Parathyroid adenoma (tissue), 2 donors: Measurements from ENCODE around the gene RPH3AL.

Source experiments
- H2AFZ ChIP-seq: fragments of 300-600 bp; sonication (generic); one replicate; pipeline ENCODE4 v1.7.0; 2017; ENCODE audit warnings: antibody characterized with exemption, mild to moderate bottlenecking
- H3K27ac ChIP-seq: fragments of 300-600 bp; sonication (generic); one replicate; pipeline ENCODE4 v1.7.0; 2017
- H3K27me3 ChIP-seq: fragments of 300-600 bp; sonication (generic); one replicate; pipeline ENCODE4 v1.7.0; 2017; ENCODE audit warnings: low read length; ENCODE audit not compliant: control insufficient read depth, insufficient read depth
- H3K36me3 ChIP-seq: fragments of 300-600 bp; sonication (generic); one replicate; pipeline ENCODE4 v1.7.0; 2017; ENCODE audit warnings: low read length; ENCODE audit not compliant: control insufficient read depth, insufficient read depth
- H3K4me1 ChIP-seq: fragments of 300-600 bp; sonication (generic); one replicate; pipeline ENCODE4 v1.7.0; 2017; ENCODE audit warnings: control low read depth
- H3K4me2 ChIP-seq: fragments of 300-600 bp; sonication (generic); one replicate; pipeline ENCODE4 v1.7.0; 2017; ENCODE audit warnings: low read length
- H3K4me3 ChIP-seq: fragments of 300-600 bp; sonication (generic); one replicate; pipeline ENCODE4 v1.7.0; 2017; ENCODE audit warnings: low read depth, low read length
- H3K79me2 ChIP-seq: fragments of 300-600 bp; sonication (generic); one replicate; pipeline ENCODE4 v1.7.0; 2017; ENCODE audit warnings: control low read depth
- H3K9ac ChIP-seq: fragments of 300-600 bp; sonication (generic); one replicate; pipeline ENCODE4 v1.7.0; 2017; ENCODE audit warnings: mild to moderate bottlenecking
- H3K9me3 ChIP-seq: fragments of 300-600 bp; sonication (generic); one replicate; pipeline ENCODE4 v1.7.0; 2017; ENCODE audit warnings: low read length; ENCODE audit not compliant: control insufficient read depth
- CTCF ChIP-seq: fragments of 300-600 bp; sonication (generic); IDR thresholded peaks from one replicate; pipeline ENCODE4 v1.7.0; 2017; ENCODE audit warnings: antibody characterized with exemption, mild to moderate bottlenecking
- donor health status: primary hyperparathyroidism.

The RPH3AL gene

GRCh38 chr17:284676-285355 is 67.8 kb downstream of the RPH3AL start:
- no peaks in the 10 kb centered on the region for H3K36me3 ChIP-seq

GRCh38 chr17:283911-284675 is 68.5 kb downstream of the RPH3AL start:
- Histone ChIP-seq H3K9me3 (no peaks in the 10 kb centered on the region), H3K4me3 (no peak overlapping the region), H3K4me2 (no peak overlapping the region), H2AFZ (no peak overlapping the region), H3K4me1 (no peaks in the 10 kb centered on the region), H3K27ac (no peak overlapping the region), H3K79me2 (no peaks in the 10 kb centered on the region), H3K9ac (no peak overlapping the region), H3K27me3 (no peaks in the 10 kb centered on the region), H3K36me3 (no peaks in the 10 kb centered on the region)
- TF ChIP-seq CTCF: no peak

More at GRCh38 chr17:284676-285355, 67.8 kb downstream of the RPH3AL start:
- no peak for TF ChIP-seq CTCF
- Histone ChIP-seq H3K4me3 (no peak overlapping the region), H3K9me3 (no peaks in the 10 kb centered on the region), H3K27me3 (no peaks in the 10 kb centered on the region), H3K9ac (no peak overlapping the region), H3K4me2 (no peak overlapping the region), H3K4me1 (no peaks in the 10 kb centered on the region), H3K27ac (no peak overlapping the region), H2AFZ (no peak overlapping the region), H3K79me2 (no peaks in the 10 kb centered on the region)

GRCh38 chr17:282912-283882 is 69.4 kb downstream of the RPH3AL start:
- TF ChIP-seq CTCF: no peak

GRCh38 chr17:282000-282911 is 70.4 kb downstream of the RPH3AL start:
- no peak overlapping the region for H3K9ac ChIP-seq
- H3K4me1 ChIP-seq: no peaks in the 10 kb centered on the region
- no peak for TF ChIP-seq CTCF
- H3K79me2 ChIP-seq: no peaks in the 10 kb centered on the region
- H3K27ac ChIP-seq: no peak overlapping the region
- H3K4me2 ChIP-seq: no peak overlapping the region
- no peaks in the 10 kb centered on the region for H3K27me3 ChIP-seq
- H2AFZ ChIP-seq: no peak overlapping the region
- H3K9me3 ChIP-seq: no peaks in the 10 kb centered on the region
- no peaks in the 10 kb centered on the region for H3K36me3 ChIP-seq
- H3K4me3 ChIP-seq: no peak overlapping the region

More at GRCh38 chr17:282912-283882, 69.4 kb downstream of the RPH3AL start:
- Histone ChIP-seq H3K9ac (no peak overlapping the region), H3K27me3 (no peaks in the 10 kb centered on the region), H2AFZ (no peak overlapping the region), H3K79me2 (no peaks in the 10 kb centered on the region), H3K4me1 (no peaks in the 10 kb centered on the region), H3K4me2 (no peak overlapping the region), H3K4me3 (no peak overlapping the region), H3K27ac (no peak overlapping the region), H3K36me3 (no peaks in the 10 kb centered on the region), H3K9me3 (no peaks in the 10 kb centered on the region)
